MM.1S (cell line): ENCODE results near the gene ILF2.

Experiments
- CTCF ChIP-seq: fragments of 300-600 bp; sonication (generic); IDR thresholded peaks from 2 replicates; pipeline ENCODE4 v1.5.1; 2016; ENCODE audit warnings: antibody characterized with exemption, low read length, mixed read lengths
- EZH2 ChIP-seq: fragments of 300-600 bp; sonication (generic); optimal IDR thresholded peaks from 2 replicates; pipeline ENCODE3; 2017; ENCODE audit warnings: low read depth, mild to moderate bottlenecking, antibody characterized with exemption, low read length, mixed read lengths

GRCh38 chr1:153705484-153705883 is 34.7 kb upstream of the ILF2 start:
- TF ChIP-seq CTCF (no peak), EZH2 (no peak)
